GM12891 (cell line): ENCODE measurements around the gene CARNS1.

Experiments used
- POLR2A ChIP-seq: IDR thresholded peaks from 2 replicates; pipeline ENCODE4 v1.6.1; 2011; ENCODE audit warnings: low read depth, low read length, control low read depth
- TAF1 ChIP-seq: IDR thresholded peaks from 2 replicates; pipeline ENCODE4 v1.6.1; 2011; ENCODE audit warnings: low read depth, low read length, control low read depth

- TF ChIP-seq TAF1 = no peak
- TF ChIP-seq POLR2A = no peak
Observed at GRCh38 chr11:67370351-67371076, 45.0 kb upstream of the CARNS1 start.
